CD4-positive, alpha-beta T cell treated with Interleukin-6 for 4 hours (primary cell): Measurements from ENCODE around the gene AP2M1.
A peak's percentile ranks its signal among the peaks of the same experiment; 100 is the strongest.

Experiments used
- DNase-seq: peaks from one replicate; pipeline ENCODE4 v3.0.0-alpha.2; 2020; ENCODE audit warnings: mixed read lengths

Gene AP2M1

DNA sequence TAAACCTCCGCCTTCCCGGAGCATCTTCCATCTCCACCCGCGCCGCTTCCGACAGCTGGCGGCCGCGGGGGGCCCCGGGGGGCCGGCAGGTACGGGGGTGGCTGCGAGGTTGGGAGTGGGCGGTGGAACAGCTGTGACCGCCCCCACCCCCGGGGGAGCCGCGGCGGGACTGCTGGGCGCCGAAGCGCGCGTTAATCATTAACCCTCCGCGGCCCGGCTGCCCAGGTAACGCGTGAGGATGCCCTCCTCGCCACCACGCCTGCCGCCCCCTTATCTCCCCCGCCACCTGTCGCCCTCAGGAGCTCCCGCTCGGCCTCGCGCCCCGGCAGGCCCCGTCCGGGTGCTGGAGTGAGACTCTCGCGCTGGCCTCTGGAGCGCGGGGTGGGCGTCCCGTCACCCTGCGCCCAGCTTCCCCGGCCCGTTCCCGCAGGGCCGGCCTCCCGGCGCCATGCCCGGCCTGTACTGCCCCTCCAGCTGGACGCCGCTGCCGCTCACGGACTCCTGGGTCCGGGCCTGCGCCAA is 55.5 kb downstream of the AP2M1 start:
- no peak for DNase-seq

DNA sequence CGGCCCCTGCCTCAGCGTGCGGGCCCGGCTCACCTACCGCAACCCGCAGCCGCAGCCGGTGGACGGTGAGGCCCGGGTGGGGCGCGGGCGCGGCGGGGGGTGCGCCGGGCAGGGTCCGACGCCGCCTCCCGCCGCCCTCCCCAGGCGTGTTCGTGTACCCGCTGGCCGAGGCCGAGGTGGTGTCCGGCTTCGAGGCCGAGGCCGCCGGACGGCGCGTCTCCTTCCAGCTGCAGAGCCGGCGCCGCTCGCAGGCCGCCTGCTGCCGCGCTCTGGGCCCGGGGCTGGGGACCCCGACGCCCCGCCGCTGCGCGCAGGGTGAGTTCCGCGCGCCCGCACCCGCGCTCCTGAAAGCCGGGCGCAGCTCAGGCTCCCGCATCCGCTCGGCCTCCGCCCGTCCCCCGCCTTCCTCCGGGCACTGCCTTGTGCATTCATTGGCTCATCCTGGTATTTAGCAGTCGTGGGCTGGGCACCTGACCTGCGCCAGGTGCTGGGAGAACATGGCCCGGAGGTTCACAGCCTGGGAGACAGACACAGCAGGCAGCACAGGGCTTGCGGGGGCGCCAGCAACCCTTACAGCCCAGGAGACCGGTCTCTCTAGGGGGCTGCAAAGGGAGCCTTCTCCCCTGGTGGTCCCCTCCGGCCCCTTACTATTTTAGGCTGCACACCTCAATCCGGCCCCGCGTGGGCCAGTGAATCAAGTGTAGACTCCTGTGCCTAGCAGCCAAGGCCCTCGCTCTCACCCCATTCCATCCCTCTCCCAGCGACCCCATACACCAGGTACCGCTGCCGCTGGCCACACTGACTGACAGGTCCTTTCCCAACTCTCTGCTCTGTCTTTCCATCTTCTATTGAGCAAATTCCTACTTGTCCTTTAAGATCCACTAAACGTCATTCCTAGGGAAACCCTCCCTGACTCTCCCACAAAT is 56.2 kb downstream of the AP2M1 start:
- DNase-seq: peak; percentile 15

DNA sequence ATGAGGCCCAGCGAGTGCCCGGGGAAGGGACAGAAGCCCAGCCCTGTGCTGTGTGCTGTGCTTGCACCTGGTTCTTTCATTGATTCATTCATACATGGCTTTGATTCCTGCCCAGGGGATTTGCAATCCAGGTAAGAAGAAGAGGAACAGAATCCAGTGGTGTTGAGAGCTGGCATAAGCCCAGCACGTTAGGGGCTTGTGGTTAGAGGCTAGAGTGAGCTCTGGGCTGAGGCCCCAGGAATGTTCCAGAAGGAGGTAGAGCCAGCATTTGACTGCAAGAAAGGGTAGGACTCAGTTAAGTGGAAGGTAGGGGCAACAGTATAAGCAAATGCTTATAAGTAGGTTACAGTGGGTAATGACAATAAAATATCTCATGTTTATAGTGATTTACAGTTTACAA is 57.0 kb downstream of the AP2M1 start:
- DNase-seq: no peak

DNA sequence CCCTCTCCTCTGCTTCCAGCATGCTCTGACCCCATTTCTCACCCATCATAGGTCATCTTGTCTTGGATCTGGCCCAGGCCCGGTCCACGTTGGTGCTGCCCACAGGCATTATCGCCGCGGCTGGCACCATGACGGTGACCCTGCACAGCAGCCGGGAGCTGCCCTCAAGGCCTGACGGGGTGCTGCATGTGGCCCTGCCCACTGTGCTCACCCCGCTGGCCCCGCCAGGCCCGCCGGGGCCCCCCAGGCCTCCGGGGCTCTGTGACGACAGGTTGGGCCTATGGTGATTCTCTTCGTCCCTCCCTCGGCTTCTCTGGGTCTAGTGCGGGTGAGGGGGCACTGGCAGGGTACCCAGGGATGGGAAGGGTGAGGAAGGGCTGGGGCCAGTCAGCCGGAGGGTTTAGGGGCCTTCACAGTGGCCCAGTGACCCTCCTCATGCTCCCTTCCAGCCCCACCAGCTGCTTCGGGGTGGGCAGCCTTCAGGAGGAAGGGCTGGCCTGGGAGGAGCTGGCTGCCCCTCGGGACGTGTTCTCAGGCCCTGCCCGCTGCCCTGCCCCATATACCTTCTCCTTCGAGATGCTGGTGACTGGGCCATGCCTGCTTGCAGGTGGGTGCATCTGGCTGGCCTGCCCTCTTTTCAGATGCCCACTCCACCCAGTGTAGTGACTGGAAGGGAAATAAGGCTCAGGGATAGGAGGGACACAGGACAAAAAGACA is 58.6 kb downstream of the AP2M1 start:
- no peak for DNase-seq
